ENCODE data around the gene RNF220.

GRCh38 chr1:44594353-44594752, 189.3 kb downstream of the RNF220 start:
- no peak for TF ChIP-seq CTCF (IDR thresholded peaks at IDR 0.05)
- TF ChIP-seq POLR2A (IDR thresholded peaks at IDR 0.05): no peak
